K562 (cell line): ENCODE measurements around the gene ZNF266.

Experiments used
- ATF6 ChIP-seq: sonication (generic); formaldehyde crosslinking; IDR thresholded peaks from 2 replicates; pipeline ENCODE4 v1.4.0; 2020; ENCODE audit warnings: mild to moderate bottlenecking, missing genetic modification reagents
- ELF2 ChIP-seq: fragments of 250-450 bp; sonication (Bioruptor Pico); IDR thresholded peaks from 2 replicates; pipeline ENCODE4 v1.5.0; 2021; ENCODE audit warnings: mild to moderate bottlenecking
- FOS ChIP-seq: IDR thresholded peaks from 3 replicates; pipeline ENCODE4 v1.6.1; 2011; ENCODE audit not compliant: insufficient read length; ENCODE audit errors: extremely low read depth
- HDAC1 ChIP-seq, 2 experiments: fragments of 450-650 bp; IDR thresholded peaks; 2 replicates each; pipeline ENCODE4 v1.6.1; 2016 to 2017; ENCODE audit warnings: inconsistent platforms in 1 of 2, mild to moderate bottlenecking in 1 of 2, moderate library complexity in 1 of 2
- KDM5B ChIP-seq: fragments of 200-600 bp; sonication (generic); IDR thresholded peaks from 2 replicates; pipeline ENCODE4 v1.6.1; 2012; ENCODE audit warnings: low read depth, mild to moderate bottlenecking, moderate library complexity, low read length, control low read depth, inconsistent platforms; ENCODE audit not compliant: insufficient replicate concordance
- POLR2A ChIP-seq: fragments of 450-650 bp; conservative IDR thresholded peaks from 2 replicates; pipeline ENCODE4 v1.6.1; 2016
- RAD21 ChIP-seq, 2 experiments: fragments of 250-450 bp in 1 of 2; fragments of 450-650 bp in 1 of 2; sonication (Bioruptor Pico) in 1 of 2; formaldehyde crosslinking in 1 of 2; IDR thresholded peaks in 1 of 2; conservative IDR thresholded peaks in 1 of 2; 2 replicates each; pipeline versions ENCODE4 v1.4.0 to v1.8.0; 2020 to 2022; ENCODE audit warnings: mild to moderate bottlenecking in 2 of 2, moderate library complexity in 1 of 2
- ZNF589 ChIP-seq: fragments of 200-800 bp; sonication (Bioruptor generic); IDR thresholded peaks from 2 replicates; pipeline ENCODE4 v1.6.1; 2016; ENCODE audit warnings: low read depth, missing genetic modification characterization, missing compliant biosample characterization
- TF ChIP-seq, protein P1 (sequence below), 3 experiments: IDR thresholded peaks in 2 of 3; conservative IDR thresholded peaks in 1 of 3; 2 replicates each; pipeline ENCODE4 v1.5.1; 2011 to 2012; ENCODE audit warnings: low read length in 3 of 3, mild to moderate bottlenecking in 3 of 3, control low read depth in 2 of 3, improper control_type of control experiment in 1 of 3, inconsistent platforms in 1 of 3, low read depth in 1 of 3, mixed read lengths in 1 of 3, moderate library complexity in 1 of 3; ENCODE audit not compliant: insufficient read depth in 2 of 3
- TF ChIP-seq, protein P2 (sequence below): fragments of 250-450 bp; sonication (Bioruptor Pico); IDR thresholded peaks from 2 replicates; pipeline ENCODE4 v1.5.0; 2020; ENCODE audit warnings: mild to moderate bottlenecking, borderline replicate concordance

GRCh38 chr19:9467161-9467560, 31.8 kb upstream of the ZNF266 start:
- TF ChIP-seq KDM5B (no peak), ATF6 (CRISPR knock-in tag) (no peak), ZNF589 (CRISPR knock-in tag) (no peak), FOS (no peak), ELF2 (CRISPR knock-in tag) (no peak), POLR2A (no peak), RAD21 (CRISPR knock-in tag; conservative IDR thresholded peaks at IDR 0.05 in 1 of 2, IDR thresholded peaks at IDR 0.05 in 1 of 2) (no peak), HDAC1 (IDR thresholded peaks at IDR 0.05) (no peak)
- TF ChIP-seq, protein P1, sequence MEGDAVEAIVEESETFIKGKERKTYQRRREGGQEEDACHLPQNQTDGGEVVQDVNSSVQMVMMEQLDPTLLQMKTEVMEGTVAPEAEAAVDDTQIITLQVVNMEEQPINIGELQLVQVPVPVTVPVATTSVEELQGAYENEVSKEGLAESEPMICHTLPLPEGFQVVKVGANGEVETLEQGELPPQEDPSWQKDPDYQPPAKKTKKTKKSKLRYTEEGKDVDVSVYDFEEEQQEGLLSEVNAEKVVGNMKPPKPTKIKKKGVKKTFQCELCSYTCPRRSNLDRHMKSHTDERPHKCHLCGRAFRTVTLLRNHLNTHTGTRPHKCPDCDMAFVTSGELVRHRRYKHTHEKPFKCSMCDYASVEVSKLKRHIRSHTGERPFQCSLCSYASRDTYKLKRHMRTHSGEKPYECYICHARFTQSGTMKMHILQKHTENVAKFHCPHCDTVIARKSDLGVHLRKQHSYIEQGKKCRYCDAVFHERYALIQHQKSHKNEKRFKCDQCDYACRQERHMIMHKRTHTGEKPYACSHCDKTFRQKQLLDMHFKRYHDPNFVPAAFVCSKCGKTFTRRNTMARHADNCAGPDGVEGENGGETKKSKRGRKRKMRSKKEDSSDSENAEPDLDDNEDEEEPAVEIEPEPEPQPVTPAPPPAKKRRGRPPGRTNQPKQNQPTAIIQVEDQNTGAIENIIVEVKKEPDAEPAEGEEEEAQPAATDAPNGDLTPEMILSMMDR (IDR thresholded peaks at IDR 0.05 in 2 of 3, conservative IDR thresholded peaks at IDR 0.05 in 1 of 3; ENCODE audit: insufficient read depth in 2 of 3, low read depth in 1 of 3, low read length in 3 of 3) = no peak
- TF ChIP-seq, protein P2, sequence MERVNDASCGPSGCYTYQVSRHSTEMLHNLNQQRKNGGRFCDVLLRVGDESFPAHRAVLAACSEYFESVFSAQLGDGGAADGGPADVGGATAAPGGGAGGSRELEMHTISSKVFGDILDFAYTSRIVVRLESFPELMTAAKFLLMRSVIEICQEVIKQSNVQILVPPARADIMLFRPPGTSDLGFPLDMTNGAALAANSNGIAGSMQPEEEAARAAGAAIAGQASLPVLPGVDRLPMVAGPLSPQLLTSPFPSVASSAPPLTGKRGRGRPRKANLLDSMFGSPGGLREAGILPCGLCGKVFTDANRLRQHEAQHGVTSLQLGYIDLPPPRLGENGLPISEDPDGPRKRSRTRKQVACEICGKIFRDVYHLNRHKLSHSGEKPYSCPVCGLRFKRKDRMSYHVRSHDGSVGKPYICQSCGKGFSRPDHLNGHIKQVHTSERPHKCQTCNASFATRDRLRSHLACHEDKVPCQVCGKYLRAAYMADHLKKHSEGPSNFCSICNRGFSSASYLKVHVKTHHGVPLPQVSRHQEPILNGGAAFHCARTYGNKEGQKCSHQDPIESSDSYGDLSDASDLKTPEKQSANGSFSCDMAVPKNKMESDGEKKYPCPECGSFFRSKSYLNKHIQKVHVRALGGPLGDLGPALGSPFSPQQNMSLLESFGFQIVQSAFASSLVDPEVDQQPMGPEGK (CRISPR knock-in tag) = no peak
